DND-41 (cell line): ENCODE measurements around the gene PKDREJ.
A peak's percentile ranks its signal among the peaks of the same experiment; 100 is the strongest.

Experiments used
- ATAC-seq: fragments of 200-7000 bp; cut with Tn5 transposase; 3 replicates; pipeline ENCODE4 v1.9.1; 2021; ENCODE audit warnings: low read depth; ENCODE audit not compliant: insufficient read depth
- DNase-seq: peaks from one replicate; pipeline ENCODE4 v3.0.0-alpha.2; 2020
- H2AFZ ChIP-seq: 2 replicates; pipeline ENCODE4 v1.6.0; 2012; ENCODE audit warnings: low read depth, low read length
- H3K27ac ChIP-seq: 2 replicates; pipeline ENCODE4 v1.5.1; 2012; ENCODE audit warnings: low read length, inconsistent platforms
- H3K27me3 ChIP-seq: fragments of 200-600 bp; sonication (generic); 2 replicates; pipeline ENCODE4 v1.6.0; 2012; ENCODE audit warnings: low read length, mild to moderate bottlenecking, inconsistent platforms; ENCODE audit not compliant: insufficient read depth, poor library complexity
- H3K36me3 ChIP-seq: 2 replicates; pipeline ENCODE4 v1.5.1; 2012; ENCODE audit warnings: low read length, inconsistent platforms; ENCODE audit not compliant: insufficient read depth
- H3K4me1 ChIP-seq: 2 replicates; pipeline ENCODE4 v1.5.1; 2012; ENCODE audit warnings: mild to moderate bottlenecking, low read length; ENCODE audit not compliant: insufficient read depth
- H3K4me2 ChIP-seq: 2 replicates; pipeline ENCODE4 v1.6.0; 2012; ENCODE audit warnings: mild to moderate bottlenecking, moderate library complexity, low read length, inconsistent platforms; ENCODE audit not compliant: insufficient read depth
- H3K4me3 ChIP-seq, 2 experiments: fragments of 200-600 bp in 1 of 2; shearing (Covaris generic) in 1 of 2; 2 replicates each; pipeline ENCODE4 v1.5.1; 2012 to 2016; ENCODE audit warnings: inconsistent platforms in 2 of 2, low read length in 2 of 2, mild to moderate bottlenecking in 2 of 2, low read depth in 1 of 2, moderate library complexity in 1 of 2
- H3K79me2 ChIP-seq: 2 replicates; pipeline ENCODE4 v1.6.0; 2012; ENCODE audit warnings: low read length, inconsistent platforms; ENCODE audit not compliant: insufficient read depth
- H3K9ac ChIP-seq: 2 replicates; pipeline ENCODE4 v1.6.0; 2012; ENCODE audit warnings: low read depth, mild to moderate bottlenecking, inconsistent platforms, low read length, moderate library complexity
- H3K9me3 ChIP-seq: 2 replicates; pipeline ENCODE4 v1.5.1; 2012; ENCODE audit warnings: low read length, moderate library complexity, mild to moderate bottlenecking, inconsistent platforms; ENCODE audit not compliant: insufficient read depth, severe bottlenecking
- H4K20me1 ChIP-seq: 2 replicates; pipeline ENCODE4 v1.6.0; 2012; ENCODE audit warnings: low read length; ENCODE audit not compliant: insufficient read depth
- CTCF ChIP-seq: IDR thresholded peaks from 2 replicates; pipeline ENCODE4 v1.5.1; 2012; ENCODE audit warnings: borderline replicate concordance, low read length, moderate library complexity, mild to moderate bottlenecking; ENCODE audit not compliant: poor library complexity, severe bottlenecking; ENCODE audit errors: extremely low read depth
- EZH2 ChIP-seq: IDR thresholded peaks from 3 replicates; pipeline ENCODE4 v1.6.1; 2012; ENCODE audit warnings: borderline replicate concordance, low read depth, mild to moderate bottlenecking, moderate library complexity, low read length, inconsistent platforms; ENCODE audit not compliant: severe bottlenecking

The PKDREJ gene

GRCh38 chr22:46246178-46246577, 17.0 kb downstream of the PKDREJ start:
- ATAC-seq (no peak), DNase-seq (no peak)
- TF ChIP-seq CTCF (no peak), EZH2 (no peak)
- no peak overlapping the region for H3K4me3 ChIP-seq
- no peaks in the 10 kb centered on the region for H3K27me3 ChIP-seq
- H3K9ac ChIP-seq = no peak overlapping the region
- H3K9me3 ChIP-seq = no peaks in the 10 kb centered on the region
- H3K36me3 ChIP-seq = peaks cover 32% of the 10 kb centered on the region
- peak overlapping the region; percentile 63; the same call in 1 of the 2 replicates for H3K27ac ChIP-seq
- peaks cover 69% of the 10 kb centered on the region for H3K4me1 ChIP-seq
- no peaks in the 10 kb centered on the region for H4K20me1 ChIP-seq
- no peak overlapping the region for H3K4me2 ChIP-seq
- peaks cover 45% of the 10 kb centered on the region for H3K79me2 ChIP-seq
- H2AFZ ChIP-seq = no peak overlapping the region

- Histone ChIP-seq H3K79me2 (peaks cover 38% of the 10 kb centered on the region), H3K27me3 (no peaks in the 10 kb centered on the region), H3K4me3 (no peak overlapping the region), H2AFZ (no peak overlapping the region), H4K20me1 (no peaks in the 10 kb centered on the region), H3K9me3 (no peaks in the 10 kb centered on the region), H3K4me1 (peaks cover 72% of the 10 kb centered on the region), H3K36me3 (peaks cover 32% of the 10 kb centered on the region), H3K27ac (peak overlapping the region; percentile 57), H3K9ac (no peak overlapping the region), H3K4me2 (no peak overlapping the region)
- TF ChIP-seq EZH2 (no peak), CTCF (no peak)
- no peak for ATAC-seq
- no peak for DNase-seq
Measured at GRCh38 chr22:46245511-46245910, 17.6 kb downstream of the PKDREJ start.

- TF ChIP-seq CTCF (no peak), EZH2 (no peak)
Measured at GRCh38 chr22:46244771-46245170, 18.4 kb downstream of the PKDREJ start.

GRCh38 chr22:46242076-46242475, 21.1 kb downstream of the PKDREJ start:
- Histone ChIP-seq H2AFZ (no peak overlapping the region), H3K27me3 (no peaks in the 10 kb centered on the region), H4K20me1 (no peaks in the 10 kb centered on the region), H3K27ac (peak overlapping the region; percentile 94), H3K9ac (peak overlapping the region; percentile 20; the same call in 1 of the 2 replicates), H3K36me3 (peaks cover 52% of the 10 kb centered on the region), H3K79me2 (peaks cover 13% of the 10 kb centered on the region), H3K4me1 (peaks cover 78% of the 10 kb centered on the region), H3K9me3 (peaks cover 13% of the 10 kb centered on the region), H3K4me3 (no peak overlapping the region), H3K4me2 (no peak overlapping the region)
- no peak for DNase-seq
- no peak for TF ChIP-seq CTCF
- TF ChIP-seq EZH2 = no peak
- ATAC-seq = no peak

More at GRCh38 chr22:46244771-46245170, 18.4 kb downstream of the PKDREJ start:
- H3K79me2 ChIP-seq = peaks cover 32% of the 10 kb centered on the region
- no peak overlapping the region for H3K4me3 ChIP-seq
- H2AFZ ChIP-seq = no peak overlapping the region
- peaks cover 32% of the 10 kb centered on the region for H3K36me3 ChIP-seq
- ATAC-seq (no peak), DNase-seq (no peak)
- no peaks in the 10 kb centered on the region for H4K20me1 ChIP-seq
- H3K27me3 ChIP-seq = no peaks in the 10 kb centered on the region
- H3K4me2 ChIP-seq = no peak overlapping the region
- H3K27ac ChIP-seq = peak overlapping the region; percentile 57
- peaks cover 79% of the 10 kb centered on the region for H3K4me1 ChIP-seq
- H3K9ac ChIP-seq = no peak overlapping the region
- no peaks in the 10 kb centered on the region for H3K9me3 ChIP-seq
